Testis (tissue), 2 donors: Measurements from ENCODE around the gene DUSP3.

Experiments
- POLR2A ChIP-seq: fragments of 450-650 bp; IDR thresholded peaks from one replicate; pipeline ENCODE4 v1.6.1; 2017; ENCODE audit warnings: antibody characterized with exemption, mild to moderate bottlenecking, moderate library complexity
- TF ChIP-seq, protein P1 (sequence below), 3 experiments: fragments of 450-650 bp in 2 of 3; fragments of 200-600 bp in 1 of 3; sonication (generic) in 1 of 3; IDR thresholded peaks; one replicate each; pipeline ENCODE4 v1.5.1; 2016 to 2019; ENCODE audit warnings: antibody characterized with exemption in 3 of 3, mild to moderate bottlenecking in 2 of 3, moderate library complexity in 1 of 3

DNA sequence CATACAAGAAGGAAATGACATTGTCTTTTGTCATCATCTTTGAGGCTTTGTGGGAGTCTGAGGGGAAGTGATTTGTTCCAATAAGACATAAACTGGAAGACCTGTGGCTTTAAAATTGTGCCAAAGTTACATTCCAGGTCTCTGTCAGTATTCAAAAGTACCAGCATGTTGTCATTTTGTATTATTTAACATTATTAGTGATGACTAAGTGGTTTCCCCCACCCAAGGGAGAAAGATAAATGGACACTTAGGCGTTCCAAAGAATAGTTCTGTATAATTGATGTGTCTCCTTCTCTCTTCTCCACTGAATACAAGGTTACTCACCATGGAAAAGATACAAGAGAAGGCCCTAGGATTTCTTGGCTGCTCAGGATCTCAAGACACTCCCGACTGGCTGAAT is 5.3 kb upstream of the DUSP3 start:
- no peak for TF ChIP-seq POLR2A
- TF ChIP-seq, protein P1, sequence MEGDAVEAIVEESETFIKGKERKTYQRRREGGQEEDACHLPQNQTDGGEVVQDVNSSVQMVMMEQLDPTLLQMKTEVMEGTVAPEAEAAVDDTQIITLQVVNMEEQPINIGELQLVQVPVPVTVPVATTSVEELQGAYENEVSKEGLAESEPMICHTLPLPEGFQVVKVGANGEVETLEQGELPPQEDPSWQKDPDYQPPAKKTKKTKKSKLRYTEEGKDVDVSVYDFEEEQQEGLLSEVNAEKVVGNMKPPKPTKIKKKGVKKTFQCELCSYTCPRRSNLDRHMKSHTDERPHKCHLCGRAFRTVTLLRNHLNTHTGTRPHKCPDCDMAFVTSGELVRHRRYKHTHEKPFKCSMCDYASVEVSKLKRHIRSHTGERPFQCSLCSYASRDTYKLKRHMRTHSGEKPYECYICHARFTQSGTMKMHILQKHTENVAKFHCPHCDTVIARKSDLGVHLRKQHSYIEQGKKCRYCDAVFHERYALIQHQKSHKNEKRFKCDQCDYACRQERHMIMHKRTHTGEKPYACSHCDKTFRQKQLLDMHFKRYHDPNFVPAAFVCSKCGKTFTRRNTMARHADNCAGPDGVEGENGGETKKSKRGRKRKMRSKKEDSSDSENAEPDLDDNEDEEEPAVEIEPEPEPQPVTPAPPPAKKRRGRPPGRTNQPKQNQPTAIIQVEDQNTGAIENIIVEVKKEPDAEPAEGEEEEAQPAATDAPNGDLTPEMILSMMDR (IDR thresholded peaks at IDR 0.05), result no peak
